Astrocyte (in vitro differentiated cells and primary cell): ENCODE results near the gene LRRK1. TPM values are rescaled to one million over a fixed set of nuclear protein-coding genes. Genes with fewer than 3 reads are reported as not detected.

Experiments used
- DNase-seq: peaks from one replicate; pipeline ENCODE4 v3.0.0-alpha.2; 2010; ENCODE audit warnings: low read depth
- FAIRE-seq: peaks from 2 replicates; lab custom pipeline; 2011; peaks lifted over from hg19 to GRCh38; lab: Jason Lieb, UNC
- H2AFZ ChIP-seq: 2 replicates; pipeline ENCODE4 v1.6.0; 2012; ENCODE audit warnings: low read depth, low read length, inconsistent platforms
- H3K27ac ChIP-seq: 2 replicates; pipeline ENCODE4 v1.5.1; 2011; ENCODE audit warnings: low read depth, low read length, inconsistent platforms
- H3K27me3 ChIP-seq: 2 replicates; pipeline ENCODE4 v1.6.0; 2011; ENCODE audit warnings: low read length, inconsistent platforms; ENCODE audit not compliant: insufficient read depth
- H3K36me3 ChIP-seq: 2 replicates; pipeline ENCODE4 v1.5.1; 2011; ENCODE audit warnings: low read length, inconsistent platforms; ENCODE audit not compliant: insufficient read depth
- H3K4me1 ChIP-seq: 2 replicates; pipeline ENCODE4 v1.5.1; 2011; ENCODE audit warnings: low read length, inconsistent platforms; ENCODE audit not compliant: insufficient read depth
- H3K4me2 ChIP-seq: 2 replicates; pipeline ENCODE4 v1.6.0; 2012; ENCODE audit warnings: low read length, inconsistent platforms
- H3K4me3 ChIP-seq: 2 replicates; pipeline ENCODE4 v1.5.1; 2011; ENCODE audit warnings: low read depth, mild to moderate bottlenecking, low read length, inconsistent platforms; ENCODE audit not compliant: insufficient read depth
- H3K79me2 ChIP-seq: 2 replicates; pipeline ENCODE4 v1.6.0; 2012; ENCODE audit warnings: mild to moderate bottlenecking, low read length, inconsistent platforms; ENCODE audit not compliant: insufficient read depth
- H3K9ac ChIP-seq: 2 replicates; pipeline ENCODE4 v1.6.0; 2012; ENCODE audit warnings: mild to moderate bottlenecking, low read length, inconsistent platforms
- H3K9me3 ChIP-seq: 2 replicates; pipeline ENCODE4 v1.5.1; 2012; ENCODE audit warnings: low read depth, mild to moderate bottlenecking, low read length, inconsistent platforms; ENCODE audit not compliant: insufficient read depth
- H4K20me1 ChIP-seq: 2 replicates; pipeline ENCODE4 v1.6.0; 2012; ENCODE audit warnings: low read length, inconsistent platforms; ENCODE audit not compliant: insufficient read depth
- H3K27ac Mint-ChIP-seq: one replicate; pipeline ENCODE4 v1.8.0; 2021; ENCODE audit warnings: mild to moderate bottlenecking, mixed read lengths; ENCODE audit not compliant: unreplicated experiment
- H3K27me3 Mint-ChIP-seq: one replicate; pipeline ENCODE4 v1.8.0; 2021; ENCODE audit warnings: low read depth, mixed read lengths; ENCODE audit not compliant: unreplicated experiment
- H3K36me3 Mint-ChIP-seq: one replicate; pipeline ENCODE4 v1.8.0; 2021; ENCODE audit warnings: low read depth, mixed read lengths; ENCODE audit not compliant: unreplicated experiment
- H3K4me1 Mint-ChIP-seq: one replicate; pipeline ENCODE4 v1.8.0; 2021; ENCODE audit warnings: low read depth, mixed read lengths; ENCODE audit not compliant: unreplicated experiment
- H3K4me3 Mint-ChIP-seq: one replicate; pipeline ENCODE4 v1.8.0; 2021; ENCODE audit warnings: mild to moderate bottlenecking, moderate library complexity, mixed read lengths; ENCODE audit not compliant: unreplicated experiment
- H3K9me3 Mint-ChIP-seq: one replicate; pipeline ENCODE4 v1.8.0; 2021; ENCODE audit warnings: mild to moderate bottlenecking, mixed read lengths; ENCODE audit not compliant: unreplicated experiment
- CTCF ChIP-seq: IDR thresholded peaks from 2 replicates; pipeline ENCODE4 v1.5.1; 2011; ENCODE audit warnings: low read depth, mild to moderate bottlenecking, inconsistent platforms, low read length, moderate library complexity; ENCODE audit not compliant: insufficient read depth
- EZH2 ChIP-seq: IDR thresholded peaks from 2 replicates; pipeline ENCODE4 v1.6.1; 2012; ENCODE audit warnings: mild to moderate bottlenecking, low read length, inconsistent platforms; ENCODE audit not compliant: insufficient read depth
- total RNA-seq: library from RNA; stranded (reverse); gene quantifications from 2 replicates; pipeline ENCODE4 v1.2.1, GENCODE V29; 2021

The LRRK1 gene
- total RNA-seq, 1 donor from 2014 or later, result 0.41 TPM

- TF ChIP-seq EZH2, result no peak
- no peak for TF ChIP-seq CTCF
- Mint-ChIP-seq H3K4me3 (no peak overlapping the region), H3K36me3 (peaks cover 7% of the 10 kb centered on the region), H3K27ac (no peak overlapping the region), H3K4me1 (peaks cover 2% of the 10 kb centered on the region), H3K9me3 (peaks cover 7% of the 10 kb centered on the region), H3K27me3 (peaks cover 9% of the 10 kb centered on the region)
- Histone ChIP-seq H3K79me2 (no peaks in the 10 kb centered on the region), H4K20me1 (no peaks in the 10 kb centered on the region), H3K27ac (no peak overlapping the region), H3K27me3 (no peaks in the 10 kb centered on the region), H3K36me3 (peaks cover 2% of the 10 kb centered on the region), H3K4me1 (no peaks in the 10 kb centered on the region), H3K4me2 (no peak overlapping the region), H3K9ac (no peak overlapping the region), H3K4me3 (no peak overlapping the region), H3K9me3 (no peaks in the 10 kb centered on the region), H2AFZ (no peak overlapping the region)
- DNase-seq (no peak), FAIRE-seq (no peak)
Measured at GRCh38 chr15:101055411-101055810, 136.3 kb downstream of the LRRK1 start.

GRCh38 chr15:101056366-101057334 lies 137.5 kb downstream of the LRRK1 start:
- Mint-ChIP-seq H3K9me3 (peaks cover 7% of the 10 kb centered on the region), H3K27ac (no peak overlapping the region), H3K4me1 (peaks cover 2% of the 10 kb centered on the region), H3K36me3 (peaks cover 8% of the 10 kb centered on the region), H3K4me3 (no peak overlapping the region), H3K27me3 (peaks cover 2% of the 10 kb centered on the region)
- TF ChIP-seq EZH2, result no peak
- Histone ChIP-seq H4K20me1 (no peaks in the 10 kb centered on the region), H3K4me3 (no peak overlapping the region), H3K4me1 (no peaks in the 10 kb centered on the region), H3K9ac (no peak overlapping the region), H3K27me3 (no peaks in the 10 kb centered on the region), H3K79me2 (no peaks in the 10 kb centered on the region), H3K27ac (no peak overlapping the region), H3K9me3 (no peaks in the 10 kb centered on the region), H2AFZ (no peak overlapping the region), H3K4me2 (no peak overlapping the region), H3K36me3 (peaks cover 2% of the 10 kb centered on the region)
- DNase-seq, result no peak
- FAIRE-seq, result no peak

- Mint-ChIP-seq H3K27me3 (peaks cover 2% of the 10 kb centered on the region), H3K9me3 (peaks cover 7% of the 10 kb centered on the region), H3K36me3 (peaks cover 8% of the 10 kb centered on the region), H3K27ac (no peak overlapping the region), H3K4me1 (peaks cover 2% of the 10 kb centered on the region), H3K4me3 (no peak overlapping the region)
- FAIRE-seq, result no peak
- Histone ChIP-seq H3K9ac (no peak overlapping the region), H3K27me3 (no peaks in the 10 kb centered on the region), H4K20me1 (no peaks in the 10 kb centered on the region), H3K27ac (no peak overlapping the region), H3K4me2 (no peak overlapping the region), H2AFZ (no peak overlapping the region), H3K36me3 (peaks cover 2% of the 10 kb centered on the region), H3K4me1 (no peaks in the 10 kb centered on the region), H3K79me2 (no peaks in the 10 kb centered on the region), H3K9me3 (no peaks in the 10 kb centered on the region), H3K4me3 (no peak overlapping the region)
- no peak for DNase-seq
- no peak for TF ChIP-seq CTCF
- no peak for TF ChIP-seq EZH2
Measured at GRCh38 chr15:101057841-101058407, 138.8 kb downstream of the LRRK1 start.
